ENCODE measurements around the gene AFF3. TPM values are rescaled to one million over a fixed set of nuclear protein-coding genes. Genes with fewer than 3 reads are reported as not detected.

Gene AFF3
- total RNA-seq, 2 donors from 2014 or later: 10.8 to 16.2 TPM

GRCh38 chr2:99812426-99812825, 330.0 kb downstream of the AFF3 start:
- no peak for TF ChIP-seq CTCF (IDR thresholded peaks at IDR 0.05)
- H3K4me1 ChIP-seq: no peaks in the 10 kb centered on the region
- no peaks in the 10 kb centered on the region for H3K27me3 ChIP-seq
- DNase-seq (ENCODE audit: low spot score): no peak
- no peaks in the 10 kb centered on the region for H3K9me3 ChIP-seq
- no peak overlapping the region for H3K27ac ChIP-seq
- H3K4me3 ChIP-seq: no peak overlapping the region
- no peaks in the 10 kb centered on the region for H3K36me3 ChIP-seq

GRCh38 chr2:99811544-99811943, 330.8 kb downstream of the AFF3 start:
- H3K4me1 ChIP-seq: no peaks in the 10 kb centered on the region
- no peak overlapping the region for H3K4me3 ChIP-seq
- no peaks in the 10 kb centered on the region for H3K36me3 ChIP-seq
- TF ChIP-seq CTCF (IDR thresholded peaks at IDR 0.05): no peak
- no peak overlapping the region for H3K27ac ChIP-seq
- no peak for DNase-seq (ENCODE audit: low spot score)
- no peaks in the 10 kb centered on the region for H3K27me3 ChIP-seq
- no peaks in the 10 kb centered on the region for H3K9me3 ChIP-seq

GRCh38 chr2:99810225-99810624, 332.2 kb downstream of the AFF3 start:
- H3K27ac ChIP-seq: no peak overlapping the region
- no peak for DNase-seq (ENCODE audit: low spot score)
- no peak overlapping the region for H3K4me3 ChIP-seq
- H3K4me1 ChIP-seq: no peaks in the 10 kb centered on the region
- H3K36me3 ChIP-seq: no peaks in the 10 kb centered on the region
- TF ChIP-seq CTCF (IDR thresholded peaks at IDR 0.05): no peak
- no peaks in the 10 kb centered on the region for H3K9me3 ChIP-seq
- no peaks in the 10 kb centered on the region for H3K27me3 ChIP-seq

GRCh38 chr2:99809259-99809900, 333.0 kb downstream of the AFF3 start:
- Histone ChIP-seq H3K27me3 (no peaks in the 10 kb centered on the region), H3K4me1 (no peaks in the 10 kb centered on the region), H3K36me3 (no peaks in the 10 kb centered on the region), H3K27ac (no peak overlapping the region), H3K9me3 (no peaks in the 10 kb centered on the region), H3K4me3 (no peak overlapping the region)
- no peak for TF ChIP-seq CTCF (IDR thresholded peaks at IDR 0.05)
- no peak for DNase-seq (ENCODE audit: low spot score)

GRCh38 chr2:99808361-99809200, 333.8 kb downstream of the AFF3 start:
- no peaks in the 10 kb centered on the region for H3K27me3 ChIP-seq

More at GRCh38 chr2:99808361-99809200, 333.8 kb downstream of the AFF3 start:
- Histone ChIP-seq H3K27ac (no peak overlapping the region), H3K9me3 (peaks cover 0 to 3% of the 10 kb centered on the region in 2 donors), H3K36me3 (no peaks in the 10 kb centered on the region), H3K4me3 (no peak overlapping the region), H3K4me1 (no peaks in the 10 kb centered on the region)
- no peak for DNase-seq (ENCODE audit: low spot score)
- TF ChIP-seq CTCF (IDR thresholded peaks at IDR 0.05): no peak
